ENCODE results near the gene SUMO1. TPM values are rescaled to one million over a fixed set of nuclear protein-coding genes. Genes with fewer than 3 reads are reported as not detected.

The SUMO1 gene
- total RNA-seq, 2 experiments from 2014 or later, result 114 to 115 TPM

DNA sequence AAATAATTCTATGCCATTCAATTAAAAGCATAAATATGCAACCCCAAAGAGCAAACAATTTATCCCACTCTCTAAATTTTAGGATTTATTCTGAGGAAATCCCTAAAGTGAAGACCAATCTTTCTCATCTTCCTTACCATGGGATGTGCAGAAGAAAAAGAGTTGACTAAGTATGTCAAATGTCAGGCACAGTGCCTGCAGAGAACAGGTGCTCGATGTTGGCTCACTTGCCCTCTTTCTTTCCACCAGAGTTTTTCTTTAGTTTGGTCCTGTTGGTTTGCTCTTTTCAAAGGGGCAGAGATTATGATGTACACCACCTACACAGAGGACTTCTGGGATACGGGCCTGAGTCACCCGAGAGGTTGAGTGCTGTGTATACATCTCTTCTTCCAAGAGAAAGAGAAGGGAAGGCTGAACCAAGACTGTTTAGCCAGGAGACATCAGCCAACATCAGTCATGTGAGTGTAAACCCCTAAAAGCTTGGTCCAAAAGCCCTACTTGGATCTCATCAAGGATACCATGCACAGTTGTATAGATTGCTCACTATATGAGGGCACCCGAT is 51.7 kb downstream of the SUMO1 start:
- no peaks in the 10 kb centered on the region for H3K4me1 Mint-ChIP-seq (ENCODE audit: low read depth)
- CTCF ChIA-PET, result interaction anchor here (1.0 kb wide), 1 partner anchor 8 kb away, joined by 3 read pairs; no protein-coding TSS in a partner anchor
- intact Hi-C loops (cut with micrococcal nuclease), result no loop called here
- no peaks in the 10 kb centered on the region for H3K36me3 Mint-ChIP-seq (ENCODE audit: low read depth)
- H3K27me3 Mint-ChIP-seq, result peaks cover 5% of the 10 kb centered on the region
- POLR2A ChIA-PET, result no interaction called here
- no peak overlapping the region for H3K4me3 Mint-ChIP-seq
- TF ChIP-seq, protein P1, sequence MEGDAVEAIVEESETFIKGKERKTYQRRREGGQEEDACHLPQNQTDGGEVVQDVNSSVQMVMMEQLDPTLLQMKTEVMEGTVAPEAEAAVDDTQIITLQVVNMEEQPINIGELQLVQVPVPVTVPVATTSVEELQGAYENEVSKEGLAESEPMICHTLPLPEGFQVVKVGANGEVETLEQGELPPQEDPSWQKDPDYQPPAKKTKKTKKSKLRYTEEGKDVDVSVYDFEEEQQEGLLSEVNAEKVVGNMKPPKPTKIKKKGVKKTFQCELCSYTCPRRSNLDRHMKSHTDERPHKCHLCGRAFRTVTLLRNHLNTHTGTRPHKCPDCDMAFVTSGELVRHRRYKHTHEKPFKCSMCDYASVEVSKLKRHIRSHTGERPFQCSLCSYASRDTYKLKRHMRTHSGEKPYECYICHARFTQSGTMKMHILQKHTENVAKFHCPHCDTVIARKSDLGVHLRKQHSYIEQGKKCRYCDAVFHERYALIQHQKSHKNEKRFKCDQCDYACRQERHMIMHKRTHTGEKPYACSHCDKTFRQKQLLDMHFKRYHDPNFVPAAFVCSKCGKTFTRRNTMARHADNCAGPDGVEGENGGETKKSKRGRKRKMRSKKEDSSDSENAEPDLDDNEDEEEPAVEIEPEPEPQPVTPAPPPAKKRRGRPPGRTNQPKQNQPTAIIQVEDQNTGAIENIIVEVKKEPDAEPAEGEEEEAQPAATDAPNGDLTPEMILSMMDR (IDR thresholded peaks at IDR 0.05), result no peak
- DNase-seq (no peak), ATAC-seq (no peak)
- no peaks in the 10 kb centered on the region for H3K9me3 Mint-ChIP-seq
- no peak overlapping the region for H3K27ac Mint-ChIP-seq

DNA sequence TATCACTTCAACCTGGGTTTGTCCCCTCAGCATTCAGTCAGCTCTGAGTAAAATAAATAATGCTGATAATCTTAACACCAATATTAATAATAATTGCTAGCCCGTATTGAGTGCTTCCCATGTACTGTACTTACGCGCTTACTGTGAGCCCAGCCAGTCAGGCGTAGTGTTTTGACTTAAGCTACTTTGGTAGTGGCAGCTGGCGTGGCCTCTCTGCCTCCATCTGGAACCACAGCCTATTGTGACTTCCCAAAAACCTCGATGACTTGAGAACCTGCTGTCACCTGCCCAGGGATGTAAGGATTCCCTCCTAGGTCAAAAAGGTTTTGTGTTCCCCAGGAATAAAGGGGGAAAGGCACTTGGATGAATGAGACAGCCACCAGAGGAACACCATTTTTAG is 53.2 kb downstream of the SUMO1 start:
- no peak for DNase-seq
- Mint-ChIP-seq H3K27ac (no peak overlapping the region), H3K36me3 (ENCODE audit: low read depth) (no peaks in the 10 kb centered on the region), H3K4me3 (no peak overlapping the region), H3K4me1 (ENCODE audit: low read depth) (no peaks in the 10 kb centered on the region), H3K27me3 (peaks cover 3% of the 10 kb centered on the region), H3K9me3 (no peaks in the 10 kb centered on the region)
- ChIA-PET CTCF (no interaction called here), POLR2A (no interaction called here)
- ATAC-seq, result no peak
- TF ChIP-seq, protein P1 (IDR thresholded peaks at IDR 0.05), result no peak
- intact Hi-C loops (cut with micrococcal nuclease), result no loop called here

DNA sequence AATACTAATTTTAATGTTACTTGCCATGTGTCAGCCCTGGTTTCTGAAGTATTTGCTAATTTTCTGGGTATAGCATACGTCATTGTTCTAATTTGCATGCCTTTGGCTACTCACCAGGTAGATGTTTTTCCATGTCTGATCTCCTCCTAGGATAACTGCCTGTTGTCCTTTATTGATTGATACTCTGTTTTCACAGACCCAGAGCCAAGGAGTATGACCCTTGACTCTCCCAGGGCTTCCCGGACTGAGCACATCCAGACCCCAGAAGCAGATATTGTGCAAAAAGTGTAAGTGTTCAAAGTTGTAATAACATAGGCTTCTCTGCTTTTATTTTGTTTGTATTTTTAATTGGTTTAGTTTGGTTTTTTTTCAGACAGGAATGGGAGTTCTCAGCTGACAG is 53.8 kb downstream of the SUMO1 start:
- H3K27me3 Mint-ChIP-seq, result peaks cover 3% of the 10 kb centered on the region
- H3K9me3 Mint-ChIP-seq, result no peaks in the 10 kb centered on the region
- POLR2A ChIA-PET, result no interaction called here
- CTCF ChIA-PET, result no interaction called here
- no peaks in the 10 kb centered on the region for H3K4me1 Mint-ChIP-seq (ENCODE audit: low read depth)
- no peak overlapping the region for H3K4me3 Mint-ChIP-seq
- no peak overlapping the region for H3K27ac Mint-ChIP-seq
- no peaks in the 10 kb centered on the region for H3K36me3 Mint-ChIP-seq (ENCODE audit: low read depth)
- DNase-seq (no peak), ATAC-seq (no peak)
- intact Hi-C loops (cut with micrococcal nuclease), result no loop called here
- TF ChIP-seq, protein P1 (IDR thresholded peaks at IDR 0.05), result no peak

DNA sequence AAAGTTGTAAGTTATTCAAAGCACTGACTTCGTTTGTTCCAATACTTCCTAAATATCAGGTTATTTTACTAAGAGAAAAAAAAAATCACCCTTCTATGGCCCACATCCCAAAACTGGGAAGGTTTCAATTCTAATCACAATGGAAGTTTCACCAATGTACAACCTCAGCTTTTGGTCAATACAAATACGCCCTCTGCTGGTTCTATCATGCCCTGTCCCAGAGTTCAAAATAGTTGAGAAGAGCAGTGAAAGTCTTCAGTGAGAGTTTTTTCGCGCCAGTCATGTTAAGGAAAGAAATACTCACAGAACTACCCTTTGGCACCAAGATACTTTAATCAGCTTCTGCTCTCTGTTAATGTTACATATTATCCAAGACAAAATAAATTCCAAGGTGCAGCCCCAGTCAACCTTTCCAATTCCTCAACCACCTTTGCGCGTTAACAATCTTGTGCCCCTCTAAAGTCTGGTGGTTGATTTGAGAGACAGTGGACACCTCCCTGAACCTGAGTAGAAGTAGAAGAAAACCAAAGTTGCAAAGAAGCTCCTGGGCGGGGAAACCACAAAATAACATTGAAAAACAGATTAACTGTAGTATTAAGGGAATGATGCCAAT is 59.9 kb downstream of the SUMO1 start:
- intact Hi-C loops (cut with micrococcal nuclease), result loop anchor here (2.0 to 5.0 kb wide), 2 partner anchors 76 to 318 kb away; no protein-coding TSS in a partner anchor
- TF ChIP-seq, protein P1 (IDR thresholded peaks at IDR 0.05), result peak; percentile 94
- H3K27ac Mint-ChIP-seq, result no peak overlapping the region
- ChIA-PET POLR2A (interaction anchor here (0.7 kb wide), 1 partner anchor 160 kb away, joined by 3 read pairs; no protein-coding TSS in a partner anchor), CTCF (interaction anchor here (0.6 to 2.8 kb wide), 30 partner anchors 8 to 946 kb away, joined by 3 to 42 read pairs (median 4); partner anchors contain the start of gene ALS2)
- peaks cover 4% of the 10 kb centered on the region for H3K4me1 Mint-ChIP-seq (ENCODE audit: low read depth)
- DNase-seq, result peak; percentile 71
- peak; percentile 67 for ATAC-seq
- H3K27me3 Mint-ChIP-seq, result peaks cover 3% of the 10 kb centered on the region
- no peaks in the 10 kb centered on the region for H3K9me3 Mint-ChIP-seq
- no peak overlapping the region for H3K4me3 Mint-ChIP-seq
- H3K36me3 Mint-ChIP-seq (ENCODE audit: low read depth), result no peaks in the 10 kb centered on the region
